Measurements from ENCODE around the gene PLSCR1.

Gene PLSCR1

GRCh38 chr3:146469150-146470017 lies 75.0 kb downstream of the PLSCR1 start, which contains the start of gene PLSCR2:
PLSCR2 (minus strand) TSS chr3:146469561; CDS start chr3:146459904, 9,657 bp downstream.
- H3K27ac ChIP-seq (ENCODE audit: low read length), result no peak within 1 kb of the TSS

GRCh38 chr3:146468671-146469149 lies 75.7 kb downstream of the PLSCR1 start:
- H3K9ac ChIP-seq (ENCODE audit: low read depth, low read length), result no peak overlapping the region
- no peak overlapping the region for H3K27ac ChIP-seq (ENCODE audit: low read length)
- no peaks in the 10 kb centered on the region for H3K9me3 ChIP-seq (ENCODE audit: insufficient read depth, low read depth, low read length)
- H3K27me3 ChIP-seq (ENCODE audit: insufficient read depth, low read length), result no peaks in the 10 kb centered on the region
- no peak overlapping the region for H3K4me3 ChIP-seq (ENCODE audit: low read length)
- no peaks in the 10 kb centered on the region for H3K36me3 ChIP-seq (ENCODE audit: insufficient read depth, low read depth, low read length)
- H3K4me1 ChIP-seq (ENCODE audit: insufficient read depth, low read length), result no peaks in the 10 kb centered on the region

More at GRCh38 chr3:146469150-146470017, 75.0 kb downstream of the PLSCR1 start, which contains the start of gene PLSCR2:
- Histone ChIP-seq H3K9ac (ENCODE audit: low read depth, low read length) (no peak within 1 kb of the TSS), H3K9me3 (ENCODE audit: insufficient read depth, low read depth, low read length) (no peaks in the 10 kb centered on the region), H3K36me3 (ENCODE audit: insufficient read depth, low read depth, low read length) (no peaks in the 10 kb centered on the region), H3K27me3 (ENCODE audit: insufficient read depth, low read length) (no peaks in the 10 kb centered on the region), H3K4me3 (ENCODE audit: low read length) (no peak within 1 kb of the TSS), H3K4me1 (ENCODE audit: insufficient read depth, low read length) (no peaks in the 10 kb centered on the region)

- Histone ChIP-seq H3K9me3 (ENCODE audit: insufficient read depth, low read depth, low read length) (no peaks in the 10 kb centered on the region), H3K36me3 (ENCODE audit: insufficient read depth, low read depth, low read length) (no peaks in the 10 kb centered on the region), H3K27me3 (ENCODE audit: insufficient read depth, low read length) (no peaks in the 10 kb centered on the region), H3K4me3 (ENCODE audit: low read length) (no peak overlapping the region), H3K9ac (ENCODE audit: low read depth, low read length) (no peak overlapping the region), H3K27ac (ENCODE audit: low read length) (no peak overlapping the region), H3K4me1 (ENCODE audit: insufficient read depth, low read length) (no peaks in the 10 kb centered on the region)
These were observed 76.2 kb downstream of the PLSCR1 start for GRCh38 chr3:146468234-146468633.

GRCh38 chr3:146466604-146467003 lies 77.8 kb downstream of the PLSCR1 start:
- Histone ChIP-seq H3K4me1 (ENCODE audit: insufficient read depth, low read length) (no peaks in the 10 kb centered on the region), H3K9ac (ENCODE audit: low read depth, low read length) (no peak overlapping the region), H3K9me3 (ENCODE audit: insufficient read depth, low read depth, low read length) (no peaks in the 10 kb centered on the region), H3K36me3 (ENCODE audit: insufficient read depth, low read depth, low read length) (no peaks in the 10 kb centered on the region), H3K27me3 (ENCODE audit: insufficient read depth, low read length) (no peaks in the 10 kb centered on the region), H3K4me3 (ENCODE audit: low read length) (no peak overlapping the region), H3K27ac (ENCODE audit: low read length) (no peak overlapping the region)

- Histone ChIP-seq H3K9me3 (ENCODE audit: insufficient read depth, low read depth, low read length) (no peaks in the 10 kb centered on the region), H3K36me3 (ENCODE audit: insufficient read depth, low read depth, low read length) (no peaks in the 10 kb centered on the region), H3K27ac (ENCODE audit: low read length) (no peak overlapping the region), H3K9ac (ENCODE audit: low read depth, low read length) (no peak overlapping the region), H3K27me3 (ENCODE audit: insufficient read depth, low read length) (no peaks in the 10 kb centered on the region), H3K4me1 (ENCODE audit: insufficient read depth, low read length) (no peaks in the 10 kb centered on the region), H3K4me3 (ENCODE audit: low read length) (no peak overlapping the region)
These were observed 78.5 kb downstream of the PLSCR1 start for GRCh38 chr3:146465693-146466465.
